H9 (cell line): ENCODE results near the gene SLC19A1. TPM values are rescaled to one million over a fixed set of nuclear protein-coding genes. Genes with fewer than 3 reads are reported as not detected.

Experiments used
- DNase-seq: peaks from one replicate; pipeline ENCODE4 v3.0.0-alpha.2; 2017
- H2AFZ ChIP-seq: one replicate; pipeline ENCODE4 v1.6.1; 2013; ENCODE audit warnings: mild to moderate bottlenecking, low read length, control low read depth, moderate library complexity
- H2AK5ac ChIP-seq: 2 replicates; pipeline ENCODE4 v1.6.1; 2013; ENCODE audit warnings: low read length, control low read depth, mixed read lengths; ENCODE audit not compliant: insufficient read length
- H2BK120ac ChIP-seq: one replicate; pipeline ENCODE4 v1.6.1; 2013; ENCODE audit warnings: low read depth, mild to moderate bottlenecking, low read length, control low read depth, inconsistent platforms; ENCODE audit not compliant: poor library complexity, severe bottlenecking
- H2BK12ac ChIP-seq: 2 replicates; pipeline ENCODE4 v1.6.1; 2013; ENCODE audit warnings: low read length, control low read depth, mixed read lengths, low read depth; ENCODE audit not compliant: insufficient read length
- H2BK15ac ChIP-seq: 2 replicates; pipeline ENCODE4 v1.6.1; 2013; ENCODE audit warnings: low read depth, low read length, control low read depth
- H2BK20ac ChIP-seq: one replicate; pipeline ENCODE4 v1.6.1; 2013; ENCODE audit warnings: low read depth, mild to moderate bottlenecking, low read length, control low read depth, inconsistent platforms; ENCODE audit not compliant: poor library complexity, severe bottlenecking
- H2BK5ac ChIP-seq: 2 replicates; pipeline ENCODE4 v1.6.1; 2013; ENCODE audit warnings: low read length, control low read depth, mixed read lengths; ENCODE audit not compliant: insufficient read length
- H3K14ac ChIP-seq: 2 replicates; pipeline ENCODE4 v1.6.1; 2013; ENCODE audit warnings: low read length, control low read depth; ENCODE audit not compliant: insufficient read depth
- H3K18ac ChIP-seq: 2 replicates; pipeline ENCODE4 v1.6.1; 2013; ENCODE audit warnings: low read depth, mild to moderate bottlenecking, mixed read lengths, low read length, control low read depth; ENCODE audit not compliant: insufficient read length
- H3K23ac ChIP-seq: 2 replicates; pipeline ENCODE4 v1.6.1; 2013; ENCODE audit warnings: low read length, control low read depth, mixed read lengths, low read depth; ENCODE audit not compliant: insufficient read length
- H3K23me2 ChIP-seq: 2 replicates; pipeline ENCODE4 v1.6.1; 2013; ENCODE audit warnings: low read depth, mild to moderate bottlenecking, mixed read lengths, low read length, control low read depth; ENCODE audit not compliant: insufficient read length, poor library complexity, severe bottlenecking
- H3K27ac ChIP-seq: 2 replicates; pipeline ENCODE4 v1.5.1; 2013; ENCODE audit warnings: low read length, control low read depth, mixed read lengths, low read depth; ENCODE audit not compliant: insufficient read length
- H3K27me3 ChIP-seq: 2 replicates; pipeline ENCODE4 v1.6.1; 2013; ENCODE audit warnings: low read length, control low read depth, inconsistent platforms; ENCODE audit not compliant: insufficient read depth
- H3K4ac ChIP-seq: 2 replicates; pipeline ENCODE4 v1.6.1; 2013; ENCODE audit warnings: low read depth, mild to moderate bottlenecking, control low read depth, inconsistent platforms, low read length, moderate library complexity
- H3K4me1 ChIP-seq: 2 replicates; pipeline ENCODE4 v1.6.1; 2013; ENCODE audit warnings: low read length, control low read depth, inconsistent platforms; ENCODE audit not compliant: insufficient read depth
- H3K4me2 ChIP-seq: 2 replicates; pipeline ENCODE4 v1.6.1; 2013; ENCODE audit warnings: low read length, control low read depth, mixed read lengths; ENCODE audit not compliant: insufficient read length, insufficient read depth
- H3K56ac ChIP-seq: 2 replicates; pipeline ENCODE4 v1.6.1; 2013; ENCODE audit warnings: low read depth, mild to moderate bottlenecking, mixed read lengths, low read length, control low read depth; ENCODE audit not compliant: insufficient read length
- H3K79me1 ChIP-seq: 2 replicates; pipeline ENCODE4 v1.6.1; 2013; ENCODE audit warnings: low read depth, mild to moderate bottlenecking, moderate library complexity, low read length, control low read depth, inconsistent platforms; ENCODE audit not compliant: insufficient read depth, poor library complexity, severe bottlenecking
- H3K79me2 ChIP-seq: 2 replicates; pipeline ENCODE4 v1.6.1; 2013; ENCODE audit warnings: low read length, control low read depth, inconsistent platforms; ENCODE audit not compliant: insufficient read depth
- H3K9ac ChIP-seq: 2 replicates; pipeline ENCODE4 v1.6.1; 2013; ENCODE audit warnings: low read length, control low read depth, mixed read lengths; ENCODE audit not compliant: insufficient read length; ENCODE audit errors: extremely low read depth
- H3K9me3 ChIP-seq: one replicate; pipeline ENCODE4 v1.6.1; 2013; ENCODE audit warnings: low read depth, low read length, inconsistent platforms; ENCODE audit not compliant: control insufficient read depth
- H3T11ph ChIP-seq: one replicate; pipeline ENCODE4 v1.6.1; 2013; ENCODE audit warnings: mild to moderate bottlenecking, low read length, control low read depth, inconsistent platforms
- H4K20me1 ChIP-seq: one replicate; pipeline ENCODE4 v1.6.1; 2013; ENCODE audit not compliant: control insufficient read depth, insufficient read length, insufficient read depth
- H4K5ac ChIP-seq: 2 replicates; pipeline ENCODE4 v1.6.1; 2013; ENCODE audit warnings: low read depth, mild to moderate bottlenecking, mixed read lengths, low read length, control low read depth; ENCODE audit not compliant: insufficient read length
- H4K8ac ChIP-seq: replicated peaks from 2 replicates; pipeline ENCODE4 v1.6.1; 2013; ENCODE audit warnings: low read length, control low read depth, mixed read lengths, low read depth; ENCODE audit not compliant: insufficient read length
- H4K91ac ChIP-seq: 2 replicates; pipeline ENCODE4 v1.6.1; 2013; ENCODE audit warnings: low read depth, mild to moderate bottlenecking, moderate library complexity, mixed read lengths, low read length, control low read depth; ENCODE audit not compliant: insufficient read length
- H3K27ac Mint-ChIP-seq, 3 experiments: 2 replicates in 2 of 3; 3 replicates in 1 of 3; pipeline ENCODE4 v1.8.0; 2020 to 2021; ENCODE audit warnings: mixed read lengths in 3 of 3, mild to moderate bottlenecking in 1 of 3, moderate library complexity in 1 of 3
- H3K27me3 Mint-ChIP-seq: 2 replicates; pipeline ENCODE4 v1.8.0; 2021; ENCODE audit warnings: low read depth, mild to moderate bottlenecking, moderate library complexity, mixed read lengths
- H3K36me3 Mint-ChIP-seq, 3 experiments: 2 replicates in 2 of 3; 3 replicates in 1 of 3; pipeline ENCODE4 v1.8.0; 2020 to 2021; ENCODE audit warnings: low read depth in 3 of 3, mixed read lengths in 3 of 3; ENCODE audit not compliant: insufficient read depth in 1 of 3
- H3K4me1 Mint-ChIP-seq, 2 experiments: 2 replicates each; pipeline ENCODE4 v1.8.0; 2020; ENCODE audit warnings: mixed read lengths in 2 of 2
- H3K4me3 Mint-ChIP-seq, 2 experiments: 2 replicates in 1 of 2; 3 replicates in 1 of 2; pipeline ENCODE4 v1.8.0; 2020 to 2021; ENCODE audit warnings: mild to moderate bottlenecking in 2 of 2, mixed read lengths in 2 of 2, moderate library complexity in 1 of 2
- H3K9me3 Mint-ChIP-seq, 2 experiments: 2 replicates in 1 of 2; 3 replicates in 1 of 2; pipeline ENCODE4 v1.8.0; 2020; ENCODE audit warnings: mild to moderate bottlenecking in 2 of 2, mixed read lengths in 2 of 2, moderate library complexity in 1 of 2
- CTCF ChIP-seq: fragments of 200-600 bp; sonication (generic); conservative IDR thresholded peaks from 3 replicates; pipeline ENCODE4 v1.8.0; 2021; ENCODE audit warnings: antibody characterized with exemption, mild to moderate bottlenecking
- WGBS: extraction: QIAGEN DNeasy Blood & Tissue Kit; methylation state at CpG from one replicate; pipeline ENCODE4 v1.1.7; 2013; ENCODE audit warnings: missing lambda C conversion rate, low lambda C conversion rate, mixed read lengths; ENCODE audit not compliant: insufficient read length; ENCODE audit errors: extremely low coverage; 5-methylcytosine and 5-hydroxymethylcytosine counted together
- total RNA-seq: library from RNA; stranded (reverse); gene quantifications from 2 replicates; pipeline ENCODE4 v1.2.1, GENCODE V29; 2021

Gene SLC19A1
- total RNA-seq, 1 experiment from 2014 or later, result 32.4 TPM

GRCh38 chr21:45559216-45560105 lies 17.2 kb upstream of the SLC19A1 start:
- no peaks in the 10 kb centered on the region for H3K23me2 ChIP-seq
- H2BK5ac ChIP-seq, result no peak overlapping the region
- H3K23ac ChIP-seq, result no peak overlapping the region
- no peak overlapping the region for H2AK5ac ChIP-seq
- no peak overlapping the region for H3K18ac ChIP-seq
- no peak overlapping the region for H2BK15ac ChIP-seq
- H3K27ac ChIP-seq, result no peak overlapping the region
- H4K91ac ChIP-seq, result no peak overlapping the region
- H2BK20ac ChIP-seq, result no peak overlapping the region
- no peak overlapping the region for H3K4me2 ChIP-seq
- H3K56ac ChIP-seq, result no peak overlapping the region
- WGBS, result no CpG with 5 or more reads among the region's 29 CpGs
- no peak overlapping the region for H3K4ac ChIP-seq
- no peaks in the 10 kb centered on the region for H4K20me1 ChIP-seq
- H3K79me1 ChIP-seq, result no peaks in the 10 kb centered on the region
- no peaks in the 10 kb centered on the region; the same call in 1 of the 2 replicates for H3K4me1 ChIP-seq
- no peak overlapping the region for H2BK120ac ChIP-seq
- no peaks in the 10 kb centered on the region for H3K27me3 ChIP-seq
- H2AFZ ChIP-seq, result no peak overlapping the region
- H3T11ph ChIP-seq, result no peak overlapping the region
- H3K14ac ChIP-seq, result no peak overlapping the region
- no peak overlapping the region for H4K5ac ChIP-seq
- Mint-ChIP-seq H3K9me3 (peaks cover 2 to 5% of the 10 kb centered on the region in 2 experiments; a peak in 3 of 5 replicates), H3K36me3 (no peaks in the 10 kb centered on the region), H3K27me3 (peaks cover 34% of the 10 kb centered on the region), H3K4me3 (no peak overlapping the region), H3K27ac (no peak overlapping the region; a peak in 1 of 7 replicates), H3K4me1 (peaks cover 18% of the 10 kb centered on the region in 2 experiments)
- no peak overlapping the region for H4K8ac ChIP-seq
- no peak for TF ChIP-seq CTCF
- H2BK12ac ChIP-seq, result no peak overlapping the region
- no peaks in the 10 kb centered on the region for H3K9me3 ChIP-seq
- H3K79me2 ChIP-seq, result no peaks in the 10 kb centered on the region
- no peak overlapping the region for H3K9ac ChIP-seq
- peak; percentile 29 for DNase-seq
